ENCODE measurements around the gene FAAH. TPM values are rescaled to one million over a fixed set of nuclear protein-coding genes. Genes with fewer than 3 reads are reported as not detected.

FAAH gene
- total and polyA plus RNA-seq, 2 of the 13 experiments (the other 11 are each of a cell fraction or from before 2014, with no cell fraction given): 5.4 to 11.0 TPM

DNA sequence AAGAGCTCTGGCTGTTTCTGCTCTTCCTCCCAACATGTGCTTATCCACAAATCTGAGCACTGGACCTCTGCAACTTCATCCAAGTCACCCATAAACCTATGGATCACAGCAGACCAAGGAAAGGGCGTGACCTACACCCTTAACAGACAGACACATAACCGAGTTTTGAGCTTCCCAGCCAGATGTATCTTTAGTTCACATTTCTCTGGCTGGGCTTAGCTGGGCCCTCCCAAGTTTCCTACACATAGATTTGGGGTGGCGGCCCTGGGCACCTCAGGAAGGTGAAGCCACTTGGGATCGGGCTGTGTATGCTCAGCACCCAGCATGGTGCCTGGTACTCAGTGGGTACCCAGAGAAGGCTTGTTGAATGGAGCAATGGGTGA lies 26.4 kb downstream of the FAAH start:
- no peak for TF ChIP-seq ZFP37 (CRISPR knock-in tag; IDR thresholded peaks at IDR 0.05; ENCODE audit: borderline replicate concordance)
- no peak for TF ChIP-seq ZNF557 (CRISPR knock-in tag; IDR thresholded peaks at IDR 0.05)
- no peak for TF ChIP-seq ZMYM2 (CRISPR knock-in tag; IDR thresholded peaks at IDR 0.05)
- TF ChIP-seq, protein P1, sequence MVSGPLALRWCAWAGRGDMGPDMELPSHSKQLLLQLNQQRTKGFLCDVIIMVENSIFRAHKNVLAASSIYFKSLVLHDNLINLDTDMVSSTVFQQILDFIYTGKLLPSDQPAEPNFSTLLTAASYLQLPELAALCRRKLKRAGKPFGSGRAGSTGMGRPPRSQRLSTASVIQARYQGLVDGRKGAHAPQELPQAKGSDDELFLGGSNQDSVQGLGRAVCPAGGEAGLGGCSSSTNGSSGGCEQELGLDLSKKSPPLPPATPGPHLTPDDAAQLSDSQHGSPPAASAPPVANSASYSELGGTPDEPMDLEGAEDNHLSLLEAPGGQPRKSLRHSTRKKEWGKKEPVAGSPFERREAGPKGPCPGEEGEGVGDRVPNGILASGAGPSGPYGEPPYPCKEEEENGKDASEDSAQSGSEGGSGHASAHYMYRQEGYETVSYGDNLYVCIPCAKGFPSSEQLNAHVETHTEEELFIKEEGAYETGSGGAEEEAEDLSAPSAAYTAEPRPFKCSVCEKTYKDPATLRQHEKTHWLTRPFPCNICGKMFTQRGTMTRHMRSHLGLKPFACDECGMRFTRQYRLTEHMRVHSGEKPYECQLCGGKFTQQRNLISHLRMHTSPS (CRISPR knock-in tag; IDR thresholded peaks at IDR 0.05; ENCODE audit: low read depth): no peak
- TF ChIP-seq, protein P2, sequence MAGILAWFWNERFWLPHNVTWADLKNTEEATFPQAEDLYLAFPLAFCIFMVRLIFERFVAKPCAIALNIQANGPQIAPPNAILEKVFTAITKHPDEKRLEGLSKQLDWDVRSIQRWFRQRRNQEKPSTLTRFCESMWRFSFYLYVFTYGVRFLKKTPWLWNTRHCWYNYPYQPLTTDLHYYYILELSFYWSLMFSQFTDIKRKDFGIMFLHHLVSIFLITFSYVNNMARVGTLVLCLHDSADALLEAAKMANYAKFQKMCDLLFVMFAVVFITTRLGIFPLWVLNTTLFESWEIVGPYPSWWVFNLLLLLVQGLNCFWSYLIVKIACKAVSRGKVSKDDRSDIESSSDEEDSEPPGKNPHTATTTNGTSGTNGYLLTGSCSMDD (CRISPR knock-in tag; IDR thresholded peaks at IDR 0.05): no peak
- no peak for TF ChIP-seq SPEN (CRISPR knock-in tag; IDR thresholded peaks at IDR 0.05; ENCODE audit: low read depth)
- TF ChIP-seq NPAS2 (CRISPR knock-in tag; IDR thresholded peaks at IDR 0.05; ENCODE audit: borderline replicate concordance): no peak
- TF ChIP-seq SIN3A (IDR thresholded peaks at IDR 0.05; ENCODE audit: borderline replicate concordance, low read depth, low read length): no peak
- TF ChIP-seq, protein P3, sequence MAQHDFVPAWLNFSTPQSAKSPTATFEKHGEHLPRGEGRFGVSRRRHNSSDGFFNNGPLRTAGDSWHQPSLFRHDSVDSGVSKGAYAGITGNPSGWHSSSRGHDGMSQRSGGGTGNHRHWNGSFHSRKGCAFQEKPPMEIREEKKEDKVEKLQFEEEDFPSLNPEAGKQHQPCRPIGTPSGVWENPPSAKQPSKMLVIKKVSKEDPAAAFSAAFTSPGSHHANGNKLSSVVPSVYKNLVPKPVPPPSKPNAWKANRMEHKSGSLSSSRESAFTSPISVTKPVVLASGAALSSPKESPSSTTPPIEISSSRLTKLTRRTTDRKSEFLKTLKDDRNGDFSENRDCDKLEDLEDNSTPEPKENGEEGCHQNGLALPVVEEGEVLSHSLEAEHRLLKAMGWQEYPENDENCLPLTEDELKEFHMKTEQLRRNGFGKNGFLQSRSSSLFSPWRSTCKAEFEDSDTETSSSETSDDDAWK (CRISPR knock-in tag; IDR thresholded peaks at IDR 0.05): no peak
- TF ChIP-seq SMAD1 (CRISPR knock-in tag; IDR thresholded peaks at IDR 0.05; ENCODE audit: borderline replicate concordance, low read depth): no peak
- TF ChIP-seq, protein P4, sequence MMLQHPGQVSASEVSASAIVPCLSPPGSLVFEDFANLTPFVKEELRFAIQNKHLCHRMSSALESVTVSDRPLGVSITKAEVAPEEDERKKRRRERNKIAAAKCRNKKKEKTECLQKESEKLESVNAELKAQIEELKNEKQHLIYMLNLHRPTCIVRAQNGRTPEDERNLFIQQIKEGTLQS (CRISPR knock-in tag; IDR thresholded peaks at IDR 0.05): no peak
- no peak for TF ChIP-seq SIN3B (IDR thresholded peaks at IDR 0.05; ENCODE audit: low read length)
- DNase-seq (ENCODE audit: low spot score) (no peak), FAIRE-seq (no peak), ATAC-seq (no peak)
- ChIA-PET CTCF (ENCODE audit: low intra/inter-chr PET ratio, low total read pairs) (no interaction called here), POLR2A (no interaction called here)
- Histone ChIP-seq H3K36me3 (replicated peaks in 1 of 2; ENCODE audit: control insufficient read depth in 1 of 2, insufficient read depth in 2 of 2, low read length in 2 of 2) (no peaks in the 10 kb centered on the region), H4K20me1 (ENCODE audit: insufficient read depth, low read length) (no peaks in the 10 kb centered on the region), H3K4me2 (ENCODE audit: low read depth, low read length) (no peak overlapping the region), H3K4me1 (ENCODE audit: insufficient read depth, low read length) (peaks cover 29% of the 10 kb centered on the region), H3K4me3 (replicated peaks in 1 of 3; ENCODE audit: insufficient read depth in 1 of 3, low read depth in 2 of 3, low read length in 3 of 3) (no peak overlapping the region), H2AFZ (ENCODE audit: low read length) (no peak overlapping the region), H3K27me3 (ENCODE audit: control insufficient read depth in 1 of 2, insufficient read depth in 2 of 2, low read length in 2 of 2) (peaks cover 0 to 13% of the 10 kb centered on the region in 2 experiments; a peak in 2 of 5 replicates), H3K27ac (ENCODE audit: extremely low read length, insufficient read depth, low read length) (no peak overlapping the region), H3K9ac (ENCODE audit: insufficient read depth, low read depth, low read length) (no peak overlapping the region), H3K9me3 (ENCODE audit: low read length) (no peaks in the 10 kb centered on the region), H3K79me2 (ENCODE audit: insufficient read depth, low read length) (no peaks in the 10 kb centered on the region)
- intact Hi-C loops (cut with micrococcal nuclease; ENCODE audit: unreplicated experiment) (no loop called here), in situ Hi-C loops (cut with HindIII; ENCODE audit: extremely low pct_ligation_motif_present, low pct_unique_long_range_greater_than_20kb) (no loop called here)
- WGBS (ENCODE audit: low lambda C conversion rate): 45% methylated on average over 2 of the region's 4 CpGs
- BruUV-seq (replicated peaks): no TSS peak
